GM21447 (cell line): ENCODE measurements around the gene TMEM92.

ENCODE experiments used
- ATAC-seq: cut with Tn5 transposase; IDR thresholded peaks from one replicate; pipeline ENCODE4 v1.9.1; 2021; ENCODE audit not compliant: unreplicated experiment

TMEM92 gene

DNA sequence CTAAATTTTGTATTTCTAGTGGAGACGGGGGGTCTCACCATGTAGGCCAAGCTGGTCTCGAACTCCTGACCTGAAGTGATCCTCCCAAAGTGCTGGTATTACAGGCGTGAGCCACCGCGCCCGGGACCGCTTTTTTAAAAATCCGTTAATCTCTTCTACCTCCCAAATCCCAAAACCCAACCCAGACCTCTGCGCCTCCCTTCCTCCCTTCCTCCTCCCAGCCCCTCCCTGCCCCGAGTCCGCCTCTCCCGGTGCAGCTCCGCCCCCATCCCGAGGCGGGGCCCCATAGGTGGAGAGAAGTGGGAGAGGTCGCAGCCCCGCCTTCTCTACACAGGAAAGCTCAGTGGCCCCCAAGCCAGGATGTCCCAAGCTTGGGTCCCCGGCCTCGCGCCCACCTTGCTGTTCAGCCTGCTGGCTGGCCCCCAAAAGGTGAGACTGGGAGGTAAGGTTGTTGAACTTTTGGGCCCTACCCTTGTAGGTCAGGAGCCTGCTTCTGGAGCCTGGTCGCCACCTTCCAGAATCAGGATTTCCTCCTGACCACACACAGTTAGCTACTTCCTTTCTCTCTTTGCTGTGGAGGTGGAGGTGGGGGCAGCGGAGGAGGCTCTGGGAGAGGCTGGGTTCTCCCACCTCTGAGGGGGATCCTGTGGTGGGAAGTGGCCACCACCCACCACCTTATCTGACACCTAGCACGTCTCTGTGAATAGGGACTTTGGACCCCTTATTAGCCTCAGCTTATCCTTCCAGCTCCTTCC lies at the start of gene TMEM92:
TMEM92 (plus strand) TSS at position 325 of the 755 bp plus-strand sequence; CDS start at position 361, 36 bp downstream.
- no peak for ATAC-seq

DNA sequence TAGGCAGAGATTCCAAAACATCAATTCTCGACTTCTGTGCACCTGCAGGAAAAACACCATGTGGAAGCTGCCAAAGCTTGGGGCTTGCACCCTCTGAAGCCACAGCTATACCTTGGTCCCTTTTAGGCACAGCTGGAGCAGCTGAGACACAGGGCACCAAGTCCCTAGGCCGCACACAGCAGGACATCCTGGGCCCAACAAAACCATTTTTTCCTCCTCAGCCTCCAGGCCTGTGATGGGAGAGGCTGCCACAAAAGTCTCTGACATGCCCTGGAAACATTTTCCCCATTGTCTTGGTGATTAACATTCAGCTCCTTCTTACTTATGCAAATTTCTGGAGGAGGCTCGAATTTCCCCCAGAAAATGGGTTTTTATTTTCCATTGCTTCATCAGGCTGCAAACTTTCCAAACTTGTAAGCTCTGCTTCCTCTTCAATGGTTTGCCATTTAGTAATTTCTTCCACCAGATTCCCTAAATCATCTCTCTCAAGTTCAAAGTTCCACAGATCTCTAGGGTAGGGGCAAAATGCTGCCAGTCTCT lies 48.5 kb upstream of the TMEM92 start:
- no peak for ATAC-seq

DNA sequence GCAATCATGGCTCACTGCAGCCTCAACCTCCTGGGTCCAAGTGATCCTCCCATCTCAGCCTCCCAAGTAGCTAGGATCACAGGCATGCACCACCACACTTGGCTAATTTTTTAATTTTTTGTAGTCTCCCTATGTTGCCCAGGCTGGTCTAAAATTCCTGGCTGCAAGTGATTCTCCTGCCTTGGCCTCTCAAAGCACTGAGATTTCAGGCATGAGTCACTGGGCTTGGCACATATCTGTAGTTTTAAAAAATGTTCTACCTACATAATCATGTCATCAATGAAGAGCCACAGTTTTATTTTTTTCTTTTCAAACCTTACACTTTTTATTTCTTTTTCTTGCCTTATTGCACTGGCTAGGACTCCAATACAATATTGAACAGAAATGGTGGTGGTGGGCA lies 39.7 kb upstream of the TMEM92 start:
- ATAC-seq, result no peak

DNA sequence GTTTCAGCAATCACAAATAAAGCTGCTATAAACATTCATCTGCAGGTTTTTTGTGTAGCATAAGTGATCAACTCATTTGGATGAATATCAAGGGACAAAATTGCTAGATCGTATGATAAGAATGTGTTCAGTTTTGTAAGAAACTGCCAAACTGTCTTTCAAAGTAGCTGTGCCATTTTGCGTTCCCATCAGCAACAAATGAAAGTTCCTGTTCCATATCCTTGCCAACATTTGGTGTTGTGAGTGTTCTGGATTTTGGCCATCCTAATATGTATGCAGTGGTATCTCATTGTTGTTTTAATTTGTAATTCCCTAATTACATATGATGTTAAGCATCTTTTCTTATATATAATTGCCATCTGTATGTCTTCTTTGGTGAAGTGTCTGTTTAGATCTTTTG lies 36.4 kb upstream of the TMEM92 start:
- no peak for ATAC-seq

DNA sequence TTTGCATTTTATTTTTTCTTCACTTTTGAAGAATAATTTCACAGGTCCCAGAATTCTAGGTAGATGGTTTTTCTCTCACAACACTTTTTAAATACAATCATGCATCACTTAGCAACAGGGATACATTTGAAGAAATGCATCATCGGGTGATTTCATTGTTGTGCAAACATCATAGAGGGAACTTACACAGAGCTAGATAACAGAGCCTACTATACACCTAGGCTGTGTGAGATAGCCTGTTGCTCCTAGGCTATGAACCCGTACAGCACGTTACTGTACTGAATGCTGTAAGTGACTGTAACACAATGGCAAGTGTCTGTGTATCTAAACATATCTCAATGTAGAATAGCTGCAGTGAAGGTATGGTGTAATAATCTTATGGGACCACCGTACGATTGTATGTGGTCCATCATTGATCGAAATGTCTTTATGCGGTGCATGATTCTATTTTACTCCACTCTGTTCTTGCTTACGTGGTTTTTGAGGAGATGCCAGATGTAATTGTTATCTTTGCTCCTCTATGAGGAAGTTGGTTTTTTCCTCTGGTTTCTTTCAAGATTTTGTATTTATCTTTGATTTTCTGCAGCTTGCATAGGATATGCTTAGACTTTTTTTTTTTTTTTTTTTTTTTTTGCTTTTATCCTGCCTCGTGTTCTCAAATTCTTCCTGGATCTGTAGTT lies 35.5 kb upstream of the TMEM92 start:
- ATAC-seq, result no peak

DNA sequence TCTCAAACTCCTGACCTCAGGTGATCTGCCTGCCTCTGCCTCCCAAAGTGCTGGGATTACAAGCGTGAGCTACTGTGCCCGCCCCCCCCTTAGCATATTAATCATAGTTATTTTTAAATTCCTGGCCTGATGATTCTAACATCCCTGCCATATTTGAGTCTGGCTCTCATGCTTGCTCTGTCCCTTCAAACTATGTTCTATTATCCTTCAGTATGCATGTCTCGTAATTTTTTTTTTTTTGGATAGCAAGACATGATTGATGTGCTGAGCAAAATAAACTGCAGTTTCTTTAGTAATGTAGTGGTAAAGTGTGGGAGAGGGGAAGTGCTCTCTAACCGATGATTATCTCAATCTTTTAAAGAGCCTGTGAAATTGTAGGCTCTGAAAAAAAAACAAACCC lies 34.3 kb upstream of the TMEM92 start:
- no peak for ATAC-seq

DNA sequence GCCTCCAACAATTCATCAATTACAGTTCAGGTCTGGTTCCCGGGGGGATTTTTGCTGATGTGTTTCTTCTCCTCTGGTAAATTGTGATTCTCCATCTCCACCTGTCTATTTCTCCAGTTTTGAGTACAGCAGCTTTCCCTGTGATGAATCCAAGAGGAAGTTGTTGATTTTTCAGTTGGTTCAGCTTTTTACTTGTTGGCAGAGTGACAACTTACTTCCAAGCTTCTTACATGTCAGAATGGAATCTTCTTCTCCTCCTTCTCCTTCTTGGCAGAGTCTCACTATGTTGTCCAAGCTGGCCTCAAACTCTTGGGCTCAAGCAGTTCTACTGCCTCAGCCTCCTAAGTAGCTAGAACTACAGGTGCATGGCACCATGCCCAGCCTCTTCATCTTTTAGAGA lies 33.4 kb upstream of the TMEM92 start:
- ATAC-seq, result no peak

DNA sequence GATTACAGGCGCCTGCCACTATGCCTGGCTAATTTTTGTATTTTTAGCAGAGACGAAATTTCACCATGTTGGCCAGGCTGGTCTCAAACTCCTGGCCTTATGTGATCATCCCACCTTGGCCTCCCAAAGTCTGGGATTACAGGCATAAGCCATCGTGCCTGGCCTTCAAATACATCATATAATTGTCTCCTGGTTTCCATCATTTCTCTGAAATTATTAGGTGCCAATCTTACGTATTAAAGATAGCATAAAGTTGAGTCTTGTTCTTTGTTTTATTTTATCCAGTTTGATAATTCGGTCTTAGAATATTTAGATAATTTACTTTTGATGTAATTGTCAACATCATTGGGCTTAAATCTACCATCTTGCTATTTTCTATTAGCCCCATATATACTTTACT lies 32.8 kb upstream of the TMEM92 start:
- ATAC-seq, result no peak

DNA sequence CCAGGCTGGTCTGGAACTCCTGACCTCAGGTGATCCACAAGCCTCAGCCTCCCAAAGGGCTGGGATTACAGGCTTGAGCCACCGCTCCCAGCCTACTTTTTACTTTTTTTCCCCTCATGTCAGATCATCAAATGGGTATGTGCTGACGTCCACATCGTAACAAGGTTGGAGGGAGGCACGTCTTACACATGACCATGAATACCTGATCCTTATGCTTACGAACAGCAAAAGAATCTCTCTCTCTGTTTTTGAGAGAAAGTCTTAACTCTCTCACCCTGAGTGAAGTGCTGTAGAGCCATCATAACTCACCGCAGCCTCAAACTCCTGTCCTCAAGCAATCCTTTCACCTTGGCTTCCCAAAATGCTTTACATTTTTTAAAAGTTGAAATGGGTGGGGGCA lies 29.5 kb upstream of the TMEM92 start:
- ATAC-seq, result no peak

DNA sequence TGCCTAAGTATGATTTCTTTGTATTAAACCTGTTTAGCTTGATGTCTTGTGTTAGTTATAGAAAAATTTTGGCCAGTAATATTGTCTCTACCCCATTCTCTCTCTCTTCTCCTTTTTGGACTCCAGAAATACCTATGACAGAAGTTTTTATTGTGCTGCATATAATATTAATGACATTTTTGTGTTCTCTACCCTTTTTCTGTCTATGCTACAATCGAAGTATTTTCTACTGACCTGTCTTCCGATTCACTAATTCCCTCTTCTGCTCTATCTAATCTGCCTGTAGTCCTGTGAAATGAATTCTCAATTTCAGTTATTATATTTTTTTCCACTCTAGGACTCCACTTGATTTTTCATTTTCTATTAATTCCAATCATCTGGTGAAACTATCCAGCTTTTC lies 26.0 kb upstream of the TMEM92 start:
- ATAC-seq, result no peak

DNA sequence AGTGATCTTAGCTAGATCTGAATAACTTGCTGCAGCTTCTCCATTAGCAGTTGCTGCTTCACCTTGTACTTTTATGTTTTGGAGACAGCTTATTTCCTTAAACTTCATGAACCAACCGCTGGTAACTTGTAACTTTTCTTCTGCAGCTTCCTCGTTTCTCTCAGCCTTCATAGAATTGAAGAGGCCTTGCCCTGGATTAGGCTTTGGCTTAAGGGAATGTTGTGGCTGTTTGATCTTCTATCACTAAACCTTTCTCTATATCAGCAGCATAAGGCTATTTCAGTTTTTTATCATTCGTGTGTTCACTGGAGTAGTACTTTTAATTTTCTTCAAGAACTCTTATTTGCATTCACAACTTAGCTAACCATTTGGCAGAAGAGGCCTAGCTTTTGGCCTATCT lies 21.5 kb upstream of the TMEM92 start:
- no peak for ATAC-seq

DNA sequence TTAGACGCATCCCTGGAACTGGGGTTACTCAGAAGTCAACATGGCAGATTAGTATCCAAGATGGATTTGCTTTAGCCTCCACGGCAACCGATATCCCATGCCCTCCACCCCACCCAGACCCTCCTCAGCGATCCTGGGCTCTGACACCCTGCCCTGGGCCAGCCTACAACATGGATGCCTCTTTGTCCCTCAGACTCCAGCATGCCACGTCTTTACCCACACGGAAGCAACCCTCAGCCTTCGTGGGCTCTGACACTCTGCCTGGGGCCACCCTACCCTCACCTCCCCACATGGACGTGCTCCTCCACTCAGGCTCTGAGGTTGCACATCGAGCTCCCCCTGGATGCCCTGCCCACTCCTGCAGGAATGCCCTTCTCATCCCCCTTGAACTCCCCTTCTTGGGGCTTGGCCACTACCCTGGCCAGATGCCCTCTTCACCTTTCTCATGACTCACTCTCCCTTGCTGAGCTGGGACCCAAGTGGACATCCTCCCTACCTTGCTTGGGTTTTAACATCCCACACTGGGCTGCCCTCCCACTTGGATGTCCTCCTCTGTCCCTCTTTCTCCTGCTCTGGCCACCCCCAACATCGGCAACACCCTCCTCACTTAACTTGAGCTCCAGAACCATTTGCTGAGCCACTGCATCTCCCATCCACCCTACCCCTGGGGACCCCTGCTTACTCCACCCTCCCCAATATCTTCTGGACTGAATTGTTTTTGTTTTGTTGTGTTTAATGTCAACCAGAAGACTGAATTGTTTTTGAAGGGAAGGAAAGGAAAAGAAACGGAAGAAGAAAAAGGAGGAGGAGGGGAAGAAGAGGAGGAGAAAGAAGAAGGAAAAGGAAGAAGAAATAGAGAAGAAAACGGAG lies 18.3 kb upstream of the TMEM92 start:
- no peak for ATAC-seq

DNA sequence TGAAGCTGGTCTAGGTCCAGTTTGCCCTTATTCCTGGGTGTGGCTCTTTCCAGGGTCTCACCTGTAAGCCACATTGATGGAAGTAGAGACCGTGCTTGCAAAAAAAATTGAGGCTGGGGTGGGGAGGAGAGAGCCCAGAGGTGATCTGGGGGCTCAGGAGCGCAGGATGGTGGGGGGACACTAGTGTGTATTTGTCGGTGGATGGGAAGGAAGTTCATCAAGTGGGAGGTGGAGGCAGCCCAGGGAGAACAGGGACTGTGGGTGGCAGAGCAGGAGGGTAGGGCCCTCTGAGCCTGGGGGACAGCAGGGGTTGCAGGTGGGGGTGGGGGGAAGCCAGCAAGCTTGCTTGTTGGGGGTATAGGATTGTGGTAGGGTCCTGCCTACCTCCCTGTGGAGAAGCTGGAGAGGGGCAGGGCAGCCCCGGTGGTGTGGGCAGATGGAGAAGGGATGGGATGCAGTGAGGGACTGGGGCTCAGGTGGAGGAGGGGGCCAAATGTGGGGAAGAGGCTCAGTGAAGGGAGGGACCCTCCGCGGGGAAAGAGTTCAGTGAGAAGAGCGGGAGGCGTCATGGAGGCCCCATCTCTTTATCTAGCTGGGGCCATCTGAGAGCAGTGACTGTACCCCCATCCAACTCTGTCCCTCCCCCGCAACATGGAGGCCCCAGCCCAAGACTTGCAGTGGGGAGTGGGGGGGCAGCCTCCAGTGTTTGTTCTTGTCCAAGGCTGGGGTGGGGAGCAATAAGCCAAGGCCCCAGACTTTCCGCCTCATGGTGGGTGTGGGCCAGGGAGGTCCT lies 17.2 kb upstream of the TMEM92 start:
- no peak for ATAC-seq

DNA sequence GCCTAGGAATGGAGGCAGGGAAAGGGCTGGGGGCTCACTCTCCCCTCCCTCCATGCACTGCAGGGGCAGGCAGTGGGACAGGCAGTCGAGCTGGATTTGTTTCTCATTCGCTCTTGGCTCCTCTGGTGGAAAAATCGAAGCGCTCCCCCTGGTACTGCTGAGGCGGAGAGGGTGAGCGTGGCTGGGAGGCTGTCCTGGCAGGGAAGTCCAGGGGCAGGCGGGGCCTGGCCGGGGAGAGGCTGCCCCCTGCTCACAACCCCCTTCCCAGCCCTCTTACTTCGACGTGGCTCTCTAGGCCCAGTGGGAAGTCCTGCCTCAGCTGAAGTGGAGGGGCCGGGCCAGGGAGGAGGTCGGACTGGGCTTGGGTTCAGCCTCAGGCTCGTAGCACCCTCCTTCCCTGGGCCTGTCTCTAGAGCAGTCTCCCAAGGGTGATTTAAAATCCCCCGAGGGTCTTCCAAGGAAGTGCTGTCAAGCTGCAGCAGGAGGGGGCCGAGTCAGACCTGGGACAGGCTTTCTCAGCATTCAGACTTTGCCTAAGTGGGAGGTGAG lies 16.5 kb upstream of the TMEM92 start:
- ATAC-seq, result no peak

DNA sequence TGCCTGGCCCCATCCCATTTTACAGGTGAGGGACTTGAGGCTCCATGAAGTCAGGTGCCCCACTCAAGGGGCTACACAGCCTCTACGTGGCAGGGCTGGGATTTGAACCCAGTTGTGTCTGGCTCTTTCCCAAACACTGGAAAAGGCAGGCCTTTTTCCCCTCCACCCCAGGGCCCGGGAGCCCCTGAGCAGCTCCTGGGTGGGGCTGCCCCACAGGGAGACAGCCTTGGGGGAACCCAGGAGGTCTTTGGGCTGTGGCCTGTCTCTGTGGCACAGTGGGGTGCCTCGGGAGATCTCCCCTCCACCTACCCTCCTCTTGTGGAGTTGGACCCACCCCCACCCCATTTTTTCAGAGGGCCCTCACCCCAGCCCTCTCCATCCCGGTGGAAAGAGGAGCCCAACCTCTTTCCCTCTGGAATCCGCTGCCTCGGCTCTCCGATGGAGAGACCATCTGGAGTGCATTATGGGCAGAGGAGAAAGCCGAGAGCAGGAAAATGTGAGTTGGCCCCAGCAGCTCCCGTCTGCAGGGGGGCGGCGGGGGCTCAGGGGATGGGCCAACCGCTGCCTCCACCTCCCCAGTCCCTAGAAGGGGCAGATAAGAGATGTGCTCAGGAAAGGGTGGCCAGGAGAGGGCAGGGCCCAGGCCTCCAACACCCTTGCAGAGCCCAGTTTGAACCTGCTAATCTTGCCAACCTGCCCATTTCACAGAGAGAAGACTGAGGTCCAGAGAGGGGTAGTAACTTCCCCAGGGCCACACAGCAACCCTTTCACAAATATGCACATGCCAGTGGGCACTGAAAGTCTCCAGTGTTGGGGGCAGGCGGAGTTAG lies 15.4 kb upstream of the TMEM92 start:
- ATAC-seq, result no peak

DNA sequence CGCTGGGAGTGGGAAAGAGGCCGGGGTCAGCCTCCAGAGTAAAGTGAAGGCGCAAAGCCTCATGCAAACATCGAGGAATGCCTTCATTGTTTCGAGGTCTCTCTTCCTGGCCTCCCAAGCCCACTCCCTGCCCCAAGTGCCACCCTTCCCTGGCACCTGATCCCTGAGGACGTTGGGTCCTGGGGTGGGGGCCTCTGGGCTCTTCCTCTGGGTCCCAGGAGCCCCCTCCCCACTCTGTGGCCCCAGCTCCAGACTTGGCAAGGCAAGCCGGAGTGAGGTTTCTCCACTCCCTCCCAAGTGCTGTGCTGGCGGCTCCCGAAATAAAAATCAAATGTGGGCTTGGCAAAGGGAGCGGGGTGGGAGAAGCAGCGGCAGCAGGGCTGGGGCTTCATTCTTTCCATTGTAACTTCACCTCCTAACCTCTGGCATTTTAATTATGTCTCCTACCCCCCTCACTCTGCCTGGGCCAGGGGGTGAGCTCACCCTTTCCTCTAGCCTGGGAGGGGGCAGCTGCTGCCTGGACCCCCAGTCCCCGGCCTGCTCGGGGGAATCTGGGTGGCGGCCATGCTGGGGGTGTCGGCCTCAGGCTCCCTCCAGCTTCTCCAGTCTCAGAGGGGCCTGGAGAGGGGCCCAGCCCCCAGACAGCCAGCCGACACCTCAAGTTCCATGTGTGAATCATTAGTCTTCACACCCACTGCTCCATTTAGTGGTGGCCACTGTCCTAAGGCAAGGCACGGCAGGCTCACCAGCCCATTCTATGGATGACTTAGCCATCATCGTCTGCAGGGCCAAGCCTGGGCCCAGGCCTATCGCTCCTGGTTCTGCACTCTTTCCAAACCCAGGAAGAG lies 14.6 kb upstream of the TMEM92 start:
- no peak for ATAC-seq

DNA sequence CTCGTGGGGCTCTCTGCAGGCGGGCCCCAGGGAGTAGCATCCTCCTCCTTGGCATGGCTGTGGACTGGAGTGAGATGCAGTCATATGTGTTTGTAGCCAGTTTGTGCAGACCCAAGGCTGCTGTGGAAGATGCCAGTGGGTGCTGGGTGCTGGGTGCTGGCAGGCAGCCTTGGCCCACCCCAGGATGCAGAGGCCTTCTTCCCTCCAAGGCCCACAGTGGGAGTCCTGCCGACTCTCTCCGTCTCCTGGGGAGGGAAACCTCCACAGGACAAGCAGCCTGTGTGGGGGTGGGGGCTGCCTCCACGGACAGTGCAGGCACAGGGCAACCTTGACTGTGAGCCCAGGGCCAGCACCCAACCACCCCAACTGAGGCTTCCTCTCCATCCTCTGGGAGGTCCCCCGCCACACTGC lies 13.8 kb upstream of the TMEM92 start:
- no peak for ATAC-seq

DNA sequence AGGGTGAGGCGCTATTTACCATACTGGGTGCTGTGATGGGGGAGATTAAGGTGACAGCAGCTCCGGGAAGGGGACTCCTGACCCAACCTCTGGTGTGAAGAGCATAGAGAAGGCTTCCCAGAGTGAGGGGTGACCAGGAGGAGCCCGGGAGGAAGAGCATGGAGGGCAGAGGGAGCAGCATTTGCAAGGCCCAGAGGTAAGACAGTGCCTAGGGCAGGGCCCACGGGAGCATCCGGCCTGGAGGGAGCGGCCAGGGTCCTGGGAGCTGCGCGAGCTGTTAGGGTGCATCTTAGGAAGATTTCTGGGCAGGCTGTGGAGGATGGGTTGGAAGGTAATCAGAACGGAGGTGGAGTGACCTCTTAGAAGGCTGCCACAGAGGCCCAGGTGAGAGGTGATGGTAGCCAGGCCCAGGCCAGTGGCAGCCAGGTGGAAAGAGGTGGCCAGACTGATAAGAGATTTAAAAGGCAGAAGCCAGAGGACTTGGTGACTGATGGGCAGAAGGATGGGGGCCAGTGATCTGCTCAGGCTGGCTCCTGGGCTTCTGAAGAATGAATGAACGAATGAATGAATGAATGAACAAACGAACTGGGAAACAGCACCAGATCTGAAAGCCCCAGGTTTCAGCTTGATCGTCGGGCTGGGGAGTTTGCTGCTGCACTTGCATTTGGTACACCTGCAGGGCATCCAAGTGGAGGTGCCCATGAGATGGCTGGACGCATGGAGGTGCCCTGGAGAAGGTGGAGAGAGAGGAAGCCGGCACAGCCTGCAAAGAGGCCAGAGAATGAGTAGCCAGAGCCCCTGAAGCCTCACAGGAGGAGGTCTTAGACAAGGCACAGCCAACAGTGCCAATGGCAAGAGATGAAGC lies 13.0 kb upstream of the TMEM92 start:
- ATAC-seq, result no peak
